Smooth muscle cell (in vitro differentiated cells): ENCODE results near the gene JMJD6. TPM values are rescaled to one million over a fixed set of nuclear protein-coding genes. Genes with fewer than 3 reads are reported as not detected.

Experiments used
- DNase-seq: peaks from one replicate; lab custom pipeline; 2025; ENCODE audit not compliant: unreplicated experiment; lab: John Stamatoyannopoulos, UW
- H2AFZ ChIP-seq: fragments of 200-600 bp; sonication (generic); 2 replicates; pipeline ENCODE4 v1.6.0; 2016; ENCODE audit warnings: antibody characterized with exemption, low read depth, mild to moderate bottlenecking
- H3F3A ChIP-seq: fragments of 200-600 bp; sonication (generic); 2 replicates; pipeline ENCODE4 v1.6.0; 2017; ENCODE audit warnings: antibody characterized with exemption, low read depth
- H3K27ac ChIP-seq: fragments of 200-600 bp; sonication (generic); 2 replicates; pipeline ENCODE4 v1.5.1; 2016; ENCODE audit warnings: low read depth, mild to moderate bottlenecking
- H3K27me3 ChIP-seq: fragments of 200-600 bp; sonication (generic); 2 replicates; pipeline ENCODE4 v1.6.1; 2016; ENCODE audit warnings: low read depth, mild to moderate bottlenecking
- H3K36me3 ChIP-seq: fragments of 200-600 bp; sonication (generic); 2 replicates; pipeline ENCODE4 v1.5.1; 2016; ENCODE audit warnings: low read depth
- H3K4me1 ChIP-seq: fragments of 200-600 bp; sonication (generic); 2 replicates; pipeline ENCODE4 v1.5.1; 2016; ENCODE audit warnings: low read depth
- H3K4me2 ChIP-seq: fragments of 200-600 bp; sonication (generic); 2 replicates; pipeline ENCODE4 v1.6.0; 2016; ENCODE audit warnings: mild to moderate bottlenecking
- H3K4me3 ChIP-seq: fragments of 200-600 bp; sonication (generic); 2 replicates; pipeline ENCODE4 v1.5.1; 2016; ENCODE audit warnings: mild to moderate bottlenecking
- H3K79me2 ChIP-seq: fragments of 200-600 bp; sonication (generic); 2 replicates; pipeline ENCODE4 v1.6.0; 2016; ENCODE audit warnings: low read depth, mild to moderate bottlenecking
- H3K9ac ChIP-seq: fragments of 200-600 bp; sonication (generic); 2 replicates; pipeline ENCODE4 v1.6.0; 2016; ENCODE audit warnings: low read depth
- H3K9me3 ChIP-seq: fragments of 200-600 bp; sonication (generic); replicated peaks from 2 replicates; pipeline ENCODE4 v1.5.1; 2016; ENCODE audit warnings: low read depth
- H4K20me1 ChIP-seq: fragments of 200-600 bp; sonication (generic); 2 replicates; pipeline ENCODE4 v1.6.0; 2016; ENCODE audit warnings: low read depth
- CTCF ChIP-seq: fragments of 200-600 bp; sonication (generic); IDR thresholded peaks from 2 replicates; pipeline ENCODE4 v1.5.1; 2017; ENCODE audit warnings: borderline replicate concordance, mild to moderate bottlenecking, antibody characterized with exemption; ENCODE audit not compliant: insufficient read depth, poor library complexity, severe bottlenecking
- WGBS: methylation state at CpG from one replicate; pipeline ENCODE4 v1.1.7; 2016; ENCODE audit warnings: low lambda C conversion rate; 5-methylcytosine and 5-hydroxymethylcytosine counted together
- polyA plus RNA-seq: library from polyadenylated mRNA; unstranded; fragments of >200 nt; fragmentation: Nextera tagmentation; extraction: Ambion mirVana; gene quantifications from 2 replicates; pipeline ENCODE4 v1.2.1, GENCODE V29; 2016
- total RNA-seq: library from RNA; depleted of rRNA; stranded (reverse); fragments of >200 nt; gene quantifications from 2 replicates; pipeline ENCODE4 v1.2.3, GENCODE V29; 2014

JMJD6 gene
- total and polyA plus RNA-seq, 2 experiments from 2014 or later: 32.7 to 54.7 TPM

GRCh38 chr17:76718516-76718915 lies 7.9 kb downstream of the JMJD6 start:
- TF ChIP-seq CTCF: no peak
- peaks cover 19% of the 10 kb centered on the region for H3K36me3 ChIP-seq
- no peak overlapping the region for H3K4me3 ChIP-seq
- H3K9me3 ChIP-seq: no peaks in the 10 kb centered on the region
- H3K9ac ChIP-seq: no peak overlapping the region
- 95% methylated on average over 16 of the region's 16 CpGs for WGBS
- H3K79me2 ChIP-seq: peaks cover 23% of the 10 kb centered on the region
- H3K27me3 ChIP-seq: no peaks in the 10 kb centered on the region
- no peak for DNase-seq
- H3K4me2 ChIP-seq: no peak overlapping the region
- H3F3A ChIP-seq: peaks cover 32% of the 10 kb centered on the region
- no peak overlapping the region for H2AFZ ChIP-seq
- peaks cover 5% of the 10 kb centered on the region for H3K4me1 ChIP-seq
- peaks cover 96% of the 10 kb centered on the region for H4K20me1 ChIP-seq
- no peak overlapping the region for H3K27ac ChIP-seq

GRCh38 chr17:76716839-76717215 lies 9.6 kb downstream of the JMJD6 start:
- Histone ChIP-seq H3K4me3 (peak overlapping the region; percentile 14), H3F3A (peaks cover 32% of the 10 kb centered on the region), H3K36me3 (peaks cover 19% of the 10 kb centered on the region), H2AFZ (no peak overlapping the region), H3K9me3 (no peaks in the 10 kb centered on the region), H3K4me2 (peak overlapping the region; percentile 81), H3K9ac (peak overlapping the region; percentile 93), H3K4me1 (peaks cover 5% of the 10 kb centered on the region), H3K27ac (peak overlapping the region; percentile 100), H4K20me1 (peaks cover 92% of the 10 kb centered on the region), H3K79me2 (peaks cover 9% of the 10 kb centered on the region), H3K27me3 (no peaks in the 10 kb centered on the region)
- TF ChIP-seq CTCF: no peak
- WGBS: 21% methylated on average over 6 of the region's 6 CpGs
- no peak for DNase-seq

- no peaks in the 10 kb centered on the region for H3K27me3 ChIP-seq
- WGBS: 28% methylated on average over 13 of the region's 13 CpGs
- H3K4me1 ChIP-seq: peaks cover 10% of the 10 kb centered on the region
- no peaks in the 10 kb centered on the region for H3K9me3 ChIP-seq
- peaks cover 92% of the 10 kb centered on the region for H4K20me1 ChIP-seq
- peaks cover 5% of the 10 kb centered on the region for H3K79me2 ChIP-seq
- DNase-seq: peak; percentile 20
- peak overlapping the region; percentile 93 for H3K9ac ChIP-seq
- TF ChIP-seq CTCF: no peak
- H3K36me3 ChIP-seq: peaks cover 15% of the 10 kb centered on the region
- peaks cover 33% of the 10 kb centered on the region for H3F3A ChIP-seq
- H3K4me3 ChIP-seq: peak overlapping the region; percentile 14
- no peak overlapping the region for H2AFZ ChIP-seq
- peak overlapping the region; percentile 100 for H3K27ac ChIP-seq
- H3K4me2 ChIP-seq: peak overlapping the region; percentile 81
Observed at GRCh38 chr17:76716146-76716838, 10.1 kb downstream of the JMJD6 start.

DNA sequence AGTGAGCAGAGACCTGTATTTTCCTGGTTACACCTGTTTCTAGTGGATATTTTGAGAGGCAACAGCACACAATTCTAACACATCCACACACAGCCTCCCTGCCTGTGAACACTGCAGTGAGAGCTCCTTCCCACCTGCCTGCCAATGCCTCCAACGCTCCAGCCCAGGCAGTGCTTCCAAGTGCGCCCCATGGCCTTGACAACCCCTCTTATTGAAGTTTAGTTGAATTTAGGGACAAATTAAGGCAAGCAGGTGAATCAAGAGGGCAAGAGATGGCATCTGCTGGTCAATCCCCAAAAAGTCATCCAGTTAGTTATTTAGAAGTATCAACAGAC lies 10.9 kb downstream of the JMJD6 start:
- peak overlapping the region; percentile 22 for H3K4me2 ChIP-seq

More for the DNA sequence above, 10.9 kb downstream of the JMJD6 start:
- Histone ChIP-seq H4K20me1 (peaks cover 84% of the 10 kb centered on the region), H3K79me2 (no peaks in the 10 kb centered on the region), H3K36me3 (peaks cover 9% of the 10 kb centered on the region), H3K9ac (peak overlapping the region; percentile 35), H3K9me3 (no peaks in the 10 kb centered on the region), H3K4me3 (no peak overlapping the region), H3K4me1 (peaks cover 14% of the 10 kb centered on the region), H2AFZ (no peak overlapping the region), H3F3A (peaks cover 31% of the 10 kb centered on the region), H3K27me3 (no peaks in the 10 kb centered on the region), H3K27ac (peak overlapping the region; percentile 100)
- 95% methylated on average over 2 of the region's 2 CpGs for WGBS
- DNase-seq: no peak
- TF ChIP-seq CTCF: no peak
